WERI-Rb-1 (cell line): Measurements from ENCODE around the gene BAHCC1.

Experiments used
- DNase-seq: peaks from one replicate; pipeline ENCODE4 v3.0.0-alpha.2; 2020
- H3K27ac ChIP-seq: fragments of 250-450 bp; sonication (Bioruptor Pico); 2 replicates; pipeline ENCODE4 v1.5.1; 2020; ENCODE audit warnings: mild to moderate bottlenecking, moderate library complexity
- H3K27me3 ChIP-seq: fragments of 250-450 bp; sonication (Bioruptor Pico); 2 replicates; pipeline ENCODE4 v1.5.1; 2021; ENCODE audit warnings: mild to moderate bottlenecking, low read depth, moderate library complexity; ENCODE audit not compliant: insufficient read depth, severe bottlenecking
- H3K36me3 ChIP-seq: fragments of 250-450 bp; sonication (Bioruptor Pico); 2 replicates; pipeline ENCODE4 v1.5.1; 2020; ENCODE audit warnings: mild to moderate bottlenecking, moderate library complexity
- H3K4me3 ChIP-seq: 2 replicates; pipeline ENCODE4 v1.5.1; 2011; ENCODE audit warnings: low read depth, mild to moderate bottlenecking, control low read depth, low read length
- H3K9me3 ChIP-seq: fragments of 250-450 bp; sonication (Bioruptor Pico); 2 replicates; pipeline ENCODE4 v1.5.1; 2021; ENCODE audit warnings: mild to moderate bottlenecking, moderate library complexity; ENCODE audit not compliant: severe bottlenecking
- CTCF ChIP-seq: IDR thresholded peaks from 2 replicates; pipeline ENCODE4 v1.5.1; 2011; ENCODE audit warnings: low read depth, mild to moderate bottlenecking, control low read depth, inconsistent platforms, low read length

The BAHCC1 gene

GRCh38 chr17:81395600-81396277 lies 482 bp downstream of the BAHCC1 start:
- no peak for DNase-seq
- Histone ChIP-seq H3K9me3 (no peaks in the 10 kb centered on the region), H3K27ac (peak overlapping the region; percentile 88), H3K27me3 (peaks cover 61% of the 10 kb centered on the region), H3K36me3 (peaks cover 7% of the 10 kb centered on the region), H3K4me3 (peak overlapping the region; percentile 74)
- TF ChIP-seq CTCF = no peak

- peaks cover 8% of the 10 kb centered on the region for H3K36me3 ChIP-seq
- peak overlapping the region; percentile 74 for H3K4me3 ChIP-seq
- peak overlapping the region; percentile 88 for H3K27ac ChIP-seq
- H3K9me3 ChIP-seq = no peaks in the 10 kb centered on the region
- peaks cover 64% of the 10 kb centered on the region for H3K27me3 ChIP-seq
- no peak for DNase-seq
- no peak for TF ChIP-seq CTCF
These were observed 1.0 kb downstream of the BAHCC1 start for GRCh38 chr17:81396278-81396721.

- Histone ChIP-seq H3K4me3 (peak overlapping the region; percentile 74), H3K27me3 (peaks cover 66% of the 10 kb centered on the region), H3K27ac (peak overlapping the region; percentile 88), H3K9me3 (no peaks in the 10 kb centered on the region), H3K36me3 (peaks cover 7% of the 10 kb centered on the region)
- DNase-seq = peak; percentile 82
- no peak for TF ChIP-seq CTCF
These were observed 1.6 kb downstream of the BAHCC1 start for GRCh38 chr17:81396722-81397313.

- peak; percentile 63 for DNase-seq
- peaks cover 6% of the 10 kb centered on the region for H3K36me3 ChIP-seq
- H3K27ac ChIP-seq = peak overlapping the region; percentile 88
- no peaks in the 10 kb centered on the region for H3K9me3 ChIP-seq
- peak; percentile 41 for TF ChIP-seq CTCF
- peak overlapping the region; percentile 74 for H3K4me3 ChIP-seq
- H3K27me3 ChIP-seq = peaks cover 68% of the 10 kb centered on the region
These were observed 2.3 kb downstream of the BAHCC1 start for GRCh38 chr17:81397314-81398175.

- no peaks in the 10 kb centered on the region for H3K9me3 ChIP-seq
- H3K27ac ChIP-seq = peak overlapping the region; percentile 88
- H3K4me3 ChIP-seq = peak overlapping the region; percentile 74
- DNase-seq = peak; percentile 67
- H3K36me3 ChIP-seq = peaks cover 6% of the 10 kb centered on the region; the same call in 1 of the 2 replicates
- no peak for TF ChIP-seq CTCF
- H3K27me3 ChIP-seq = peaks cover 67% of the 10 kb centered on the region
These were observed 3.0 kb downstream of the BAHCC1 start for GRCh38 chr17:81398176-81398831.
